GM21737 (cell line): ENCODE results near the gene AREL1.
"Not testable (repeated sequence)": the region's sequence is repeated elsewhere in the genome, so short reads cannot be mapped to it uniquely, and the experiment has no call there.

Experiments used
- ATAC-seq: cut with Tn5 transposase; IDR thresholded peaks from one replicate; pipeline ENCODE4 v1.9.1; 2021; ENCODE audit warnings: mild to moderate bottlenecking, moderate library complexity; ENCODE audit not compliant: unreplicated experiment

AREL1 gene

GRCh38 chr14:74712499-74713394 lies at the start of gene AREL1, which contains the start of gene FCF1:
Gene AREL1, minus strand, starts transcription at chr14:74713080. Its CDS starts 27,465 bp downstream, at chr14:74685615.
Gene FCF1, plus strand, starts transcription at chr14:74713144. Its CDS starts 54 bp downstream, at chr14:74713198.
- peak; percentile 92 for ATAC-seq

GRCh38 chr14:74758505-74758904 lies 45.6 kb upstream of the AREL1 start:
- ATAC-seq: not testable (repeated sequence)

- no peak for ATAC-seq
Measured at GRCh38 chr14:74756326-74756725, 43.4 kb upstream of the AREL1 start.

- no peak for ATAC-seq
Measured at GRCh38 chr14:74754899-74755298, 42.0 kb upstream of the AREL1 start.

GRCh38 chr14:74754157-74754556 lies 41.3 kb upstream of the AREL1 start:
- no peak for ATAC-seq

- no peak for ATAC-seq
Measured at GRCh38 chr14:74747237-74747636, 34.4 kb upstream of the AREL1 start.

GRCh38 chr14:74739293-74740030 lies 26.6 kb upstream of the AREL1 start:
- no peak for ATAC-seq

GRCh38 chr14:74737753-74738325 lies 25.0 kb upstream of the AREL1 start:
- no peak for ATAC-seq

- no peak for ATAC-seq
Measured at GRCh38 chr14:74735125-74735524, 22.2 kb upstream of the AREL1 start.

GRCh38 chr14:74733221-74733620 lies 20.3 kb upstream of the AREL1 start:
- no peak for ATAC-seq

- no peak for ATAC-seq
Measured at GRCh38 chr14:74732387-74732786, 19.5 kb upstream of the AREL1 start.

GRCh38 chr14:74723134-74723533 lies 10.3 kb upstream of the AREL1 start:
- ATAC-seq: no peak

- no peak for ATAC-seq
Measured at GRCh38 chr14:74720526-74720925, 7.6 kb upstream of the AREL1 start.

GRCh38 chr14:74713395-74713735 lies 485 bp upstream of the AREL1 start:
- peak; percentile 8 for ATAC-seq

- ATAC-seq: no peak
Measured at GRCh38 chr14:74711651-74712050, 1.2 kb downstream of the AREL1 start.

- no peak for ATAC-seq
Measured at GRCh38 chr14:74710480-74710879, 2.4 kb downstream of the AREL1 start.

- ATAC-seq: no peak
Measured at GRCh38 chr14:74705613-74706500, 7.0 kb downstream of the AREL1 start.

- no peak for ATAC-seq
Measured at GRCh38 chr14:74704656-74705055, 8.2 kb downstream of the AREL1 start.

GRCh38 chr14:74703043-74703442 lies 9.8 kb downstream of the AREL1 start:
- ATAC-seq: no peak

GRCh38 chr14:74702293-74702692 lies 10.6 kb downstream of the AREL1 start:
- no peak for ATAC-seq

- ATAC-seq: no peak
Measured at GRCh38 chr14:74698465-74698864, 14.4 kb downstream of the AREL1 start.
